Measurements from ENCODE around the gene PTGFRN. TPM values are rescaled to one million over a fixed set of nuclear protein-coding genes. Genes with fewer than 3 reads are reported as not detected.

The PTGFRN gene
- total RNA-seq, 2 experiments from 2014 or later: 0.79 to 1.3 TPM

DNA sequence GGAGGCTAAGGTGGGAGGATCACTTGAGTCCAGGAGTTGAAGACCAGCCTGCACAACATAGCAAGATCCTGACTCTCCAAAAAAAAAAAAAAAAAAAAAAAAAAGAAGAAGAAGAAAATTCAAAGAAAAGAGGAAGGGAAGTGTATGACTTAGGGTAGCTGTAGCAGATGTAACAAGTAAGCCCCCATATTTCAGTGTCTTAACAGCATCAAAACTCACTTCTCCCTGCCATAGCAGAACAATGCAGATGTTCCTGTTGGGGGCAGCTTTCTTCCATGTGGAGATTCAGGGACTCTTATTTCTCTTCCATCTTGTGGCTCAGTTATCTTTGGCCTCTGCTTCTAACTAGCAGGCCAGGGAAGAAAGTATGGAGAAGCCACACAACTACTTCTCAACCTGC is 10.2 kb upstream of the PTGFRN start:
- Mint-ChIP-seq H3K36me3 (ENCODE audit: low read depth) (peaks cover 2% of the 10 kb centered on the region), H3K4me1 (no peaks in the 10 kb centered on the region), H3K9me3 (peaks cover 15% of the 10 kb centered on the region), H3K27me3 (no peaks in the 10 kb centered on the region), H3K27ac (no peak overlapping the region), H3K4me3 (no peak overlapping the region)
- ChIA-PET POLR2A (no interaction called here), CTCF (no interaction called here)
- no peak for DNase-seq

DNA sequence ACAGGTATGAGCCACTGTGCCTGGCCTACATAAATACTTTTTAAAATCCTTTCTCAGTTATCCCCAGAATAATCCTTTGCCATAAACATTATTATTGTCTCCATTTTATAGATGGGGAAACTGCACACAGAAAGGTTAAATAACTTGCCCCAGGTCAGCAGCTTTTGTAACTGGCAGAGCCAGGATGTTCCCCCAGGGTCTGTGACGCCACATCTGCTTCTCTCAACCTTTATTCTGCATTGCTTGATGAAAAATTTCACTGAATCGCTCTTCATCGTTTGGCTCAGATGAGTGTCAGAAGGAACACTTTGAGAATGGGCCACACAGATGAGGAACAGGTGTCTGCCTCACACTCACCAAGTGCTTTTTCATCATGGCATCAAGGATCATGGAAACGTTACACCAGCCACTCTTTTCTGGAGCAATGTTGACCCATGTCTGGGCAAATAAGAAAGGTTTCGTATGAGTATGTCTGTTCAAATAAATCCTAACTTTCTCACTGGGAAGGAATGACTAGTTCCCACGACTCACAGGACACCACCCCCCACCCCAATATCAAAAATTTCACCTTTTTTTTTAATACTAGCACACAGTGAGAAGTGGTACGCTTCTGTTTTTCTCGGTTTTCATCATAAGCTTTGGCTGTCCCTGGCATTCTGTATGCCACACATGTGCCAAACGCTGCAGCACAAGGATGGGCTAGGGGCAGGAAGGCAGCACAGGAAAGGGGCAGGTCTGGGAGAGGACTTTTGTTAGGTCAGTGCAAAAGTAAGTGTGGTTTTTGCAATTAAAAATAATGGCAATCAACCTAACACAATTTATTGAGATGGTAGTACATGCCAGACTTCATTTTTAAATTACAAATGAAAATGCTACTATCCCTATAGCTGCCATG is 9.0 kb upstream of the PTGFRN start:
- no peak overlapping the region for H3K4me3 Mint-ChIP-seq
- H3K27ac Mint-ChIP-seq: no peak overlapping the region
- no peaks in the 10 kb centered on the region for H3K27me3 Mint-ChIP-seq
- H3K36me3 Mint-ChIP-seq (ENCODE audit: low read depth): no peaks in the 10 kb centered on the region
- peaks cover 7% of the 10 kb centered on the region for H3K9me3 Mint-ChIP-seq
- POLR2A ChIA-PET: no interaction called here
- no peak for DNase-seq
- CTCF ChIA-PET: interaction anchor here (1.5 to 2.1 kb wide), 2 partner anchors 21 to 23 kb away, joined by 3 to 6 read pairs; no protein-coding TSS in a partner anchor
- no peaks in the 10 kb centered on the region for H3K4me1 Mint-ChIP-seq

DNA sequence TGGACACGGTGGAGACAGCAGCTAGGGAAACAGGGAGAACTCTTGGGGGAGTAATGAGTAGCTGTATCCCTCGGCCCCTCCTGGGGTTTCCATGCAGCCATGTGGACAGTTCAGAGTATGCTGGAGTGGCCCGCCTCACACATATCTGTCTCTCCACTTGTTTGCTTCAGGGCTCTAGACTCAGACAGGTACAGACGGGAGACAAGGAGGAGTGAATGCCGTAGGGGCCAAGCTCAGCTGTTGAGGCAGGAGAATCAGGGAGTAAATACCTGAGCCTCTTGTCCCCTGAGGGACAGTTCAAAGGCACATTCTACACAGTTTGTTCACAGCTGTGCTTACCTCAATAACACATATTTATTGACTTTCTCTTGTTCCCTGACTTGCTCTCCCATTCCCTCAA is 7.7 kb upstream of the PTGFRN start:
- H3K36me3 Mint-ChIP-seq (ENCODE audit: low read depth): no peaks in the 10 kb centered on the region
- no peak overlapping the region for H3K27ac Mint-ChIP-seq
- H3K27me3 Mint-ChIP-seq: no peaks in the 10 kb centered on the region
- ChIA-PET CTCF (interaction anchor here (1.2 to 2.1 kb wide), 4 partner anchors 9 to 24 kb away, joined by 3 to 6 read pairs (median 5); no protein-coding TSS in a partner anchor), POLR2A (no interaction called here)
- no peak overlapping the region for H3K4me3 Mint-ChIP-seq
- peaks cover 7% of the 10 kb centered on the region for H3K9me3 Mint-ChIP-seq
- no peak for DNase-seq
- no peaks in the 10 kb centered on the region for H3K4me1 Mint-ChIP-seq

DNA sequence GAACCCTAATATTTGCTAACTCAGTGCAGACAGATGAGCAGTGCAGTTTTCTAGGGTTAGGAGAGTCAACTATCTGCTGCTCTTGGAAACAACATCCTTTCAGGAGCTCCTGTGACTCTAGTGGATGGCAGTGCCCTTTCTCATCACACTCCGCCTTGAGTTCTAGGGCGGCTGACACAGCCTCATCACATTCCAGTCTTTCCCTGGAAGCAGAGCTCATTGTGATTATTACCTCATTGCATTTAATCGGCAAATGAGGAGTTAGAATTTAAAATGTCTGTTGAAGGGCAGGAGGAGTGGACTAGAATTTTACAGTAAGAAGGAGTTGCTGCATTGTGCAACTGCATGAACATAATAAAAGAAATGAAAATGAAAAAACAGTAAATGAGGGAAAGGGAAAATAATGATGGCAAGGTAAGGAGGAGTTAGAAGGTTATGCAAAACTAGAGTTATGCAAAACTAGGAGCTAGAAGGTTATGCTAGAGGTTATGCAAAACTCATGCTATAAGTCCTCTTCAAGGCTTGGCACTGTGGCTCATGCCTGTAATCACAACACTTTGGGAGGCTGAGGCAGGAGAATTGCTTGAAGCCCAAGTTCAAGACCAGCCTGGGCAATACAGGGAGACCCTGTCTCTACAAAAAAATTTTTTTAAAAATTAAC is 6.9 kb upstream of the PTGFRN start:
- Mint-ChIP-seq H3K36me3 (ENCODE audit: low read depth) (no peaks in the 10 kb centered on the region), H3K4me3 (no peak overlapping the region), H3K9me3 (peaks cover 7% of the 10 kb centered on the region), H3K27ac (no peak overlapping the region), H3K4me1 (no peaks in the 10 kb centered on the region), H3K27me3 (no peaks in the 10 kb centered on the region)
- POLR2A ChIA-PET: no interaction called here
- DNase-seq: no peak
- CTCF ChIA-PET: interaction anchor here (1.0 to 2.1 kb wide), 6 partner anchors 8 to 25 kb away, joined by 4 to 6 read pairs (median 5); no protein-coding TSS in a partner anchor

DNA sequence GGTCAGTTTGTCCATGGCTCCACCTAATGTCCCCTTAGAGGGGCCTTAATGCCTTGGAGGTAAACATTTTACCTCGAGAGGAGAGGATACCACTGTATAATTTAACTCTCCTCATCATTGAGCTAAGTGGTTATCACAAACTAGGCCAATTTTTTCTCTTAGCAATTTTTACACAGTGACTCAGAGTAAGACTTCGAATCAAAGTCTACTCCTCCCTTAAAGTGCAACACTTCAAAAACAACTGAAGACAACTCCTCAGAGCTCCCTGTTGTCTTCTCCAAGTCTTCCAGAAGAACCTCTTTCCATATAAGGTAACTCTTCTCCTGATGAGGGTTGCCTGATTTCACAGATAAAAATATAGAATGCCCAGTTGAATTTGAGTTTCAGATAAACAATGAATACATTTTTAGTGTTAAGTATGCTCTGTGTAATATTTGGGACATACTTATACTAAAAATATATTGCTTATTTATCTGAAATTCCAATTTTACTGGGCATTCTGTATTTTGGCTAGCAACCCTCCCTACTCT is 4.9 kb upstream of the PTGFRN start:
- no peak overlapping the region for H3K27ac Mint-ChIP-seq
- no peak for DNase-seq
- H3K27me3 Mint-ChIP-seq: peaks cover 8% of the 10 kb centered on the region
- CTCF ChIA-PET: no interaction called here
- peaks cover under 1% of the 10 kb centered on the region for H3K9me3 Mint-ChIP-seq
- peaks cover 4% of the 10 kb centered on the region for H3K4me1 Mint-ChIP-seq
- H3K36me3 Mint-ChIP-seq (ENCODE audit: low read depth): no peaks in the 10 kb centered on the region
- no peak overlapping the region for H3K4me3 Mint-ChIP-seq
- POLR2A ChIA-PET: no interaction called here

DNA sequence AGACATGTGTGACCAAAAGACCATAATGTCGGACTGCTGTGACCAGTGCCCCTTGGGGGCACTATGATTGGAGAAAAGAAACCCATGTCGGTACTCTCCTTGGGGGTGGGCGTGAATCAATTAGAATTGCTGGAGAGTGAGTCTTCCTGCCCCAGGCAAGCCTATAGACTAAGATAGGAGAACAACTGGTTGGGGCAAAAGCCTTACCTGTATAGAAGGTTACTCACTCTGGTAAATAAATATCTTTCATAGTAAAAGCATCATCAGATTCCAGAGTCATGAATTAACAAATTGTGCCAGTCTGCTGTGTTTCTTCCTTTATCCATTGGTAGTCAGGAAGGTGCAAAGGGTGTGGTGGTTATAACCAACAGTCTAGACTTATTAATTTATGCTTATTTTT is 2.9 kb upstream of the PTGFRN start:
- Mint-ChIP-seq H3K36me3 (ENCODE audit: low read depth) (no peaks in the 10 kb centered on the region), H3K27me3 (peaks cover 8% of the 10 kb centered on the region), H3K4me3 (no peak overlapping the region), H3K27ac (no peak overlapping the region), H3K9me3 (no peaks in the 10 kb centered on the region), H3K4me1 (peaks cover 4% of the 10 kb centered on the region)
- DNase-seq: no peak
- CTCF ChIA-PET: interaction anchor here (1.0 kb wide), 1 partner anchor 170 kb away, joined by 3 read pairs; no protein-coding TSS in a partner anchor
- POLR2A ChIA-PET: no interaction called here

DNA sequence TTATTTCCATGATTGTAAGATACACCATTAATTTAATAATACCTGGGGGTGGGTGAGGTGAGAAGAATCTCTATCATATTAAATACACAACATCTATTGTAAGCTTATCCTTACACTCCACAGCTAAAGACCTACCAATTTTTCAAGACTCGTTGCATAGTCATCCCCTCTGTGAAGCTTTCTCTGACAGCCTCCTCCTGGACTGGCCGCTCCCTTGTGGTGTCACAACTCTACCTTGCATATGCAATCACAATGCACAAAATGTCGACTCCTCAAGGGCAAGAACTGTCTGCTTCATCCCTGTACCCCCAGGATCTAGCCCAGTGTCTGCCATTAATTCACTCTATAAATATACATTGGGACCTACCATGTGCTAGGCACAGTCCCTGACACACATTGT is 2.4 kb upstream of the PTGFRN start:
- no peak overlapping the region for H3K27ac Mint-ChIP-seq
- CTCF ChIA-PET: interaction anchor here (1.0 kb wide), 3 partner anchors 10 to 170 kb away, joined by 3 to 4 read pairs (median 4); no protein-coding TSS in a partner anchor
- POLR2A ChIA-PET: no interaction called here
- DNase-seq: no peak
- H3K36me3 Mint-ChIP-seq (ENCODE audit: low read depth): no peaks in the 10 kb centered on the region
- H3K9me3 Mint-ChIP-seq: no peaks in the 10 kb centered on the region
- H3K27me3 Mint-ChIP-seq: peaks cover 8% of the 10 kb centered on the region
- H3K4me3 Mint-ChIP-seq: no peak overlapping the region
- H3K4me1 Mint-ChIP-seq: peaks cover 4% of the 10 kb centered on the region

DNA sequence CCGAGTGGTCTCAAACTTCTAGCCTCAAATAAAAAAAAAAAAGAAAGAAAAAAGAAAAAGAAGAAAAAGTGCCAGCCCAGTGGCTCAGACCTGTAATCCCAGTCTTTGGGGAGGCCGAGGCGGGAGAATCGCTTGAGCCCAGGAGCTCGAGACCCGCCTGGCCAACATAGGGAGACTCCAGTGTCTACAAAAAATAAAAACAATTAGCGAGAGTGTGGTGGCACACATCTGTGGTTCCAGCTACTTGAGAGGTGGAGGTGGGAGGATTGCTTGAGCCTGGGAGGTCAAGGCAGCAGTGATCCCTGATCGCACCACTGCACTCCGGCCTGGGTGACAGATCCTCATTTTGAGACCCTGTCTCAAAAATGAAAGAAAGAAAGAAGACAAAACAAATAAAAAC is 1.4 kb upstream of the PTGFRN start:
- no peak for DNase-seq
- no peaks in the 10 kb centered on the region for H3K9me3 Mint-ChIP-seq

DNA sequence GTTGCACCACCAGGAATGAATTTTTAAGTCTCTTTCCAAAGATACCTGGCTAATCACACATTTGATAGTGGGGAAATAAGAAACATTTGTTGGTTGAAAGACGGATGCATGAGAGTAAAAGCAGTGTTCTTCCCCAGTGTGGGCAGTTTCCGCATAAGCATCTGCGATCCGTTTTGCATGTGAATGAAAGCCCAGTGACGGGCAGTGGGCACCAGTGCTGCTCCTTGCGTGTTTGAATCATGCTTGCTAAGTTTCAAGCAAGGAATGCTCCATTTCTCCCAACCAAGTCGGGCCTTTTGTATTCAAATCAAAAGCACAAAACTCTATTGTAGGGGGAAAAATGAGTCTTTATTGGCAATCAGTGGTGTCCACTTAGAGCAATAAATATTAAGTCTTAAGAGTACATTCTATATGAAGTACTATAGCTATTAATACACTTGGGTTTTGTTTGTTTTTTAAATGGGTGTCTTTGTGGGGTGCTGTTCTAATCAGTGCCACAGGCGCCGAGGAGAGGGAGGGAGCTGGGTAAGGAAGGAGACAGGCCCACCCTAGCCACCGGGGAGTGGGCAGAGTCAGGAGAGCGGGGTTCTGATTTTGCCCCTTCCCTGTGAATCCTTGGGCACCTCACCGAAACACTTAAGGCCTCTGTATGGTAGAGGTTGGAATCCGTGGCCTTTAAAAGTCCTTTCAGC is 750 bp upstream of the PTGFRN start:
- CTCF ChIA-PET: no interaction called here
- H3K27ac Mint-ChIP-seq: no peak overlapping the region

More for the DNA sequence above, 1.4 kb upstream of the PTGFRN start:
- H3K4me1 Mint-ChIP-seq: peaks cover 4% of the 10 kb centered on the region
- H3K4me3 Mint-ChIP-seq: no peak overlapping the region
- CTCF ChIA-PET: interaction anchor here (1.0 kb wide), 2 partner anchors 11 to 19 kb away, joined by 4 read pairs; no protein-coding TSS in a partner anchor
- H3K27ac Mint-ChIP-seq: no peak overlapping the region
- H3K27me3 Mint-ChIP-seq: peaks cover 8% of the 10 kb centered on the region
- POLR2A ChIA-PET: no interaction called here
- H3K36me3 Mint-ChIP-seq (ENCODE audit: low read depth): no peaks in the 10 kb centered on the region

DNA sequence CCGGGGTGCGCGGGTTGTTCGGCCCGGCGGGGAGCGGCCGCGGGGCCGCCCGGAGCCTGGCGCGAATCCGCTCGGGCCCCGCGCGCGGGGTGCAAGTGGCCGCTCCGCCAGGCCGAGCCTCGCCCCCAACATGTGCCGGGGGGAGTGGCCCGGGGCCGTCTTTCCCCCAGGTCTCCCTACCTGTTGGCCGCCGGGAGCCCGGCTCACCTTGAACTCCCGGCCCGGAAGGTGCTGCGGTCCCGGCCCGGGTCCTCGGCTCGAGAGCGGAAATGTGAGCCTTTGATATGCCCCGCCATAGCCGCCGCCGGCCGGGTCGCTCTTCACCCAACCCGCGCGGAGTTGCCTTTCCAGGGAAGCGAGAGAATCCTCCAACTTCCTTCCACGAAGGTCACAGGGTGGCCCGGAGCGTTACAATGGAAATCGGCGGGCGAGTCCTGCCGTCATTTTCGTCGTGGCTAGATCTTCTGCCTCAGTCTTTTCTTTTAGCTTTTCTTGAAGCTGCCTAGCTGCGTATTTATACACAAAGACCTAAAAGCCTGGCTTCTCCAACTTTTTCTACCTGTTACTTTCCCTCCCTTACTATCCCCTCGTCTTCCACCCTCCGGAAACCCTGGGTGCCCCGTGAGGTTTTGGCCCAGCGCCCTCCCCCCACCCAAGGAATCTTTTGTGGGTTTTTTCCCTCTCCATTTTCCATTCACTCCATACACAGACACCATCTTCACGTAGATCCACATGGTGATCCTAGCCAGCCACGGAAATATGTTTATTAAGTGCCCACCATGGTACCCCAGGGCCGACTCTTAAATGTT is 867 bp downstream of the PTGFRN start:
- peak; percentile 50 for DNase-seq
- H3K27me3 Mint-ChIP-seq: peaks cover 8% of the 10 kb centered on the region
- CTCF ChIA-PET: interaction anchor here (0.5 to 1.4 kb wide), 6 partner anchors 8 to 115 kb away, joined by 3 to 8 read pairs (median 4); no protein-coding TSS in a partner anchor
- H3K36me3 Mint-ChIP-seq (ENCODE audit: low read depth): no peaks in the 10 kb centered on the region
- H3K27ac Mint-ChIP-seq: no peak overlapping the region
- H3K4me3 Mint-ChIP-seq: no peak overlapping the region
- peaks cover 13% of the 10 kb centered on the region for H3K4me1 Mint-ChIP-seq
- POLR2A ChIA-PET: interaction anchor here (0.6 kb wide), 1 partner anchor 180 kb away, joined by 7 read pairs; no protein-coding TSS in a partner anchor
- no peaks in the 10 kb centered on the region for H3K9me3 Mint-ChIP-seq

More for the DNA sequence above, 750 bp upstream of the PTGFRN start:
- peaks cover 4% of the 10 kb centered on the region for H3K4me1 Mint-ChIP-seq
- no peaks in the 10 kb centered on the region for H3K9me3 Mint-ChIP-seq
- peak overlapping the region; percentile 67 for H3K4me3 Mint-ChIP-seq
- no peak for DNase-seq
- H3K36me3 Mint-ChIP-seq (ENCODE audit: low read depth): no peaks in the 10 kb centered on the region
- peaks cover 8% of the 10 kb centered on the region for H3K27me3 Mint-ChIP-seq
- POLR2A ChIA-PET: no interaction called here

DNA sequence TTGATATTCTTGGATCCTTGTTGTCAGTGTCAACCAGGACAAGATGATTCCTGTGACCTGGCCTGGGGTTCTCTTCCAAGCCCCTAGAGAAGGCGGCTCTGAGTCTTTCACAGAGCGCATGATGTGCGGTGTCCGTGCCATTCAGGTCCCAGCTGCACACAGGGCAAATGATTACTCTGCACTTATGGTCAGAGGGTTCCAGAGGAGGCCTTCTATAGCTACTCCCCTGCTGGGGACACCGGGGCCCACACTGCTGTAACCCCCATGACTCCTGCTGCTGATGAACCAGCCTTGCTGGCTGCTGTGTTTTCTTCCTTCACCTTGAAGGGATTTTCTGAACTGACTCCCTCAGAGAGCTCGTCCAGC is 1.5 kb downstream of the PTGFRN start:
- POLR2A ChIA-PET: no interaction called here
- H3K36me3 Mint-ChIP-seq (ENCODE audit: low read depth): no peaks in the 10 kb centered on the region
- no peak overlapping the region for H3K4me3 Mint-ChIP-seq
- CTCF ChIA-PET: interaction anchor here (0.5 to 1.8 kb wide), 8 partner anchors 8 to 116 kb away, joined by 3 to 8 read pairs (median 4); no protein-coding TSS in a partner anchor
- H3K27ac Mint-ChIP-seq: no peak overlapping the region
- peaks cover 15% of the 10 kb centered on the region for H3K4me1 Mint-ChIP-seq
- no peaks in the 10 kb centered on the region for H3K9me3 Mint-ChIP-seq
- peaks cover 8% of the 10 kb centered on the region for H3K27me3 Mint-ChIP-seq
- DNase-seq: no peak
